ENCODE measurements around the gene RMND1. TPM values are rescaled to one million over a fixed set of nuclear protein-coding genes. Genes with fewer than 3 reads are reported as not detected.
A peak's percentile ranks its signal among the peaks of the same experiment; 100 is the strongest.

The RMND1 gene
- polyA plus RNA-seq, 4 donors = 17.5 to 53.6 (median 32.3) TPM

- no peaks in the 10 kb centered on the region for H3K27me3 ChIP-seq (ENCODE audit: control insufficient read depth in 3 of 3, insufficient read depth in 3 of 3, low read length in 3 of 3)
- H3K9me3 ChIP-seq (ENCODE audit: control insufficient read depth in 2 of 2, insufficient read depth in 1 of 2, low read depth in 1 of 2, low read length in 1 of 2) = no peaks in the 10 kb centered on the region
- no peak overlapping the region for H3K4me3 ChIP-seq (ENCODE audit: low read depth in 1 of 3, low read length in 3 of 3)
- H3K4me1 ChIP-seq (ENCODE audit: control insufficient read depth in 3 of 3, insufficient read depth in 2 of 3, low read depth in 1 of 3, low read length in 2 of 3) = peaks cover 0 to 2% (median 0%) of the 10 kb centered on the region in 3 donors
- 83 to 88% (median 87%) methylated on average over 4 of the region's 4 CpGs for WGBS, 3 donors
- FAIRE-seq = no peak
- DNase-seq = no peak
- H3K27ac ChIP-seq (ENCODE audit: low read depth in 1 of 3, low read length in 2 of 3) = no peak overlapping the region
- peaks cover 0 to 20% (median 5%) of the 10 kb centered on the region in 3 donors for H3K36me3 ChIP-seq (ENCODE audit: control insufficient read depth in 3 of 3, insufficient read depth in 2 of 3, low read depth in 1 of 3, low read length in 3 of 3)
Measured at GRCh38 chr6:151447237-151447636, 4.7 kb downstream of the RMND1 start.

- Histone ChIP-seq H3K9me3 (ENCODE audit: control insufficient read depth in 2 of 2, insufficient read depth in 1 of 2, low read depth in 1 of 2, low read length in 1 of 2) (no peaks in the 10 kb centered on the region), H3K4me3 (ENCODE audit: low read depth in 1 of 3, low read length in 3 of 3) (no peak overlapping the region), H3K36me3 (ENCODE audit: control insufficient read depth in 3 of 3, insufficient read depth in 2 of 3, low read depth in 1 of 3, low read length in 3 of 3) (peaks cover 0 to 23% (median 5%) of the 10 kb centered on the region in 3 donors), H3K27me3 (ENCODE audit: control insufficient read depth in 3 of 3, insufficient read depth in 3 of 3, low read length in 3 of 3) (no peaks in the 10 kb centered on the region), H3K27ac (ENCODE audit: low read depth in 1 of 3, low read length in 2 of 3) (no peak overlapping the region), H3K4me1 (ENCODE audit: control insufficient read depth in 3 of 3, insufficient read depth in 2 of 3, low read depth in 1 of 3, low read length in 2 of 3) (peaks cover 4 to 11% (median 4%) of the 10 kb centered on the region in 3 donors)
- no peak for FAIRE-seq
- 59 to 65% (median 65%) methylated on average over 5 of the region's 5 CpGs for WGBS, 3 donors
- no peak for DNase-seq
Measured at GRCh38 chr6:151445482-151445881, 6.4 kb downstream of the RMND1 start.

- Histone ChIP-seq H3K27me3 (ENCODE audit: control insufficient read depth in 3 of 3, insufficient read depth in 3 of 3, low read length in 3 of 3) (no peaks in the 10 kb centered on the region), H3K4me3 (ENCODE audit: low read depth in 1 of 3, low read length in 3 of 3) (no peak overlapping the region), H3K9me3 (ENCODE audit: control insufficient read depth in 2 of 2, insufficient read depth in 1 of 2, low read depth in 1 of 2, low read length in 1 of 2) (no peaks in the 10 kb centered on the region), H3K36me3 (ENCODE audit: control insufficient read depth in 3 of 3, insufficient read depth in 2 of 3, low read depth in 1 of 3, low read length in 3 of 3) (peaks cover 0 to 26% (median 7%) of the 10 kb centered on the region in 3 donors), H3K4me1 (ENCODE audit: control insufficient read depth in 3 of 3, insufficient read depth in 2 of 3, low read depth in 1 of 3, low read length in 2 of 3) (peaks cover 4 to 11% (median 4%) of the 10 kb centered on the region in 3 donors), H3K27ac (ENCODE audit: low read depth in 1 of 3, low read length in 2 of 3) (no peak overlapping the region)
- no peak for DNase-seq
- 72 to 79% (median 78%) methylated on average over 4 of the region's 4 CpGs for whole genome bisulfite sequencing, 3 donors
- no peak for FAIRE-seq
Measured at GRCh38 chr6:151443911-151444621, 7.9 kb downstream of the RMND1 start.

GRCh38 chr6:151443454-151443853 lies 8.5 kb downstream of the RMND1 start:
- no peak overlapping the region for H3K27ac ChIP-seq (ENCODE audit: low read depth in 1 of 3, low read length in 2 of 3)
- H3K9me3 ChIP-seq (ENCODE audit: control insufficient read depth in 2 of 2, insufficient read depth in 1 of 2, low read depth in 1 of 2, low read length in 1 of 2) = no peaks in the 10 kb centered on the region
- H3K27me3 ChIP-seq (ENCODE audit: control insufficient read depth in 3 of 3, insufficient read depth in 3 of 3, low read length in 3 of 3) = no peaks in the 10 kb centered on the region
- WGBS, 3 donors = 81 to 95% (median 88%) methylated on average over 5 of the region's 5 CpGs
- DNase-seq = no peak
- no peak for FAIRE-seq
- H3K4me3 ChIP-seq (ENCODE audit: low read depth in 1 of 3, low read length in 3 of 3) = no peak overlapping the region
- H3K4me1 ChIP-seq (ENCODE audit: control insufficient read depth in 3 of 3, insufficient read depth in 2 of 3, low read depth in 1 of 3, low read length in 2 of 3) = peaks cover 4 to 11% (median 4%) of the 10 kb centered on the region in 3 donors
- H3K36me3 ChIP-seq (ENCODE audit: control insufficient read depth in 3 of 3, insufficient read depth in 2 of 3, low read depth in 1 of 3, low read length in 3 of 3) = peaks cover 0 to 26% (median 7%) of the 10 kb centered on the region in 3 donors

- Histone ChIP-seq H3K36me3 (ENCODE audit: control insufficient read depth in 3 of 3, insufficient read depth in 2 of 3, low read depth in 1 of 3, low read length in 3 of 3) (peaks cover 0 to 29% (median 7%) of the 10 kb centered on the region in 3 donors), H3K9me3 (ENCODE audit: control insufficient read depth in 2 of 2, insufficient read depth in 1 of 2, low read depth in 1 of 2, low read length in 1 of 2) (no peaks in the 10 kb centered on the region), H3K4me3 (ENCODE audit: low read depth in 1 of 3, low read length in 3 of 3) (no peak overlapping the region), H3K4me1 (ENCODE audit: control insufficient read depth in 3 of 3, insufficient read depth in 2 of 3, low read depth in 1 of 3, low read length in 2 of 3) (peaks cover 4 to 16% (median 4%) of the 10 kb centered on the region in 3 donors), H3K27ac (ENCODE audit: low read depth in 1 of 3, low read length in 2 of 3) (no peak overlapping the region), H3K27me3 (ENCODE audit: control insufficient read depth in 3 of 3, insufficient read depth in 3 of 3, low read length in 3 of 3) (no peaks in the 10 kb centered on the region)
- 85 to 91% (median 90%) methylated on average over 9 of the region's 9 CpGs for WGBS, 3 donors
- DNase-seq = no peak
- no peak for FAIRE-seq
Measured at GRCh38 chr6:151442371-151442770, 9.6 kb downstream of the RMND1 start.

- no peaks in the 10 kb centered on the region for H3K27me3 ChIP-seq (ENCODE audit: control insufficient read depth in 3 of 3, insufficient read depth in 3 of 3, low read length in 3 of 3)
- FAIRE-seq = no peak
- peaks cover 4 to 20% (median 4%) of the 10 kb centered on the region in 3 donors for H3K4me1 ChIP-seq (ENCODE audit: control insufficient read depth in 3 of 3, insufficient read depth in 2 of 3, low read depth in 1 of 3, low read length in 2 of 3)
- peak in 1 of 2 donors; percentile 31 for DNase-seq
- WGBS, 3 donors = 32 to 66% (median 38%) methylated on average over 3 of the region's 3 CpGs
- peaks cover 0 to 27% (median 7%) of the 10 kb centered on the region in 3 donors for H3K36me3 ChIP-seq (ENCODE audit: control insufficient read depth in 3 of 3, insufficient read depth in 2 of 3, low read depth in 1 of 3, low read length in 3 of 3)
- no peaks in the 10 kb centered on the region for H3K9me3 ChIP-seq (ENCODE audit: control insufficient read depth in 2 of 2, insufficient read depth in 1 of 2, low read depth in 1 of 2, low read length in 1 of 2)
- H3K4me3 ChIP-seq (ENCODE audit: low read depth in 1 of 3, low read length in 3 of 3) = no peak overlapping the region
- peak overlapping the region in 1 of 3 donors; percentile 5 for H3K27ac ChIP-seq (ENCODE audit: low read depth in 1 of 3, low read length in 2 of 3)
Measured at GRCh38 chr6:151441390-151442166, 10.3 kb downstream of the RMND1 start.

- no peaks in the 10 kb centered on the region for H3K27me3 ChIP-seq (ENCODE audit: control insufficient read depth in 3 of 3, insufficient read depth in 3 of 3, low read length in 3 of 3)
- no peak overlapping the region for H3K4me3 ChIP-seq (ENCODE audit: low read depth in 1 of 3, low read length in 3 of 3)
- FAIRE-seq (no peak), DNase-seq (no peak)
- no peaks in the 10 kb centered on the region for H3K9me3 ChIP-seq (ENCODE audit: control insufficient read depth in 2 of 2, insufficient read depth in 1 of 2, low read depth in 1 of 2, low read length in 1 of 2)
- peaks cover 0 to 24% (median 7%) of the 10 kb centered on the region in 3 donors for H3K36me3 ChIP-seq (ENCODE audit: control insufficient read depth in 3 of 3, insufficient read depth in 2 of 3, low read depth in 1 of 3, low read length in 3 of 3)
- H3K27ac ChIP-seq (ENCODE audit: low read depth in 1 of 3, low read length in 2 of 3) = no peak overlapping the region
- 61 to 88% (median 73%) methylated on average over 2 of the region's 2 CpGs for WGBS, 3 donors
- peaks cover 4 to 25% (median 4%) of the 10 kb centered on the region in 3 donors for H3K4me1 ChIP-seq (ENCODE audit: control insufficient read depth in 3 of 3, insufficient read depth in 2 of 3, low read depth in 1 of 3, low read length in 2 of 3)
Measured at GRCh38 chr6:151440930-151441329, 11.0 kb downstream of the RMND1 start.

- WGBS, 3 donors = 23 to 36% (median 25%) methylated on average over 1 of the region's 1 CpG
- DNase-seq = no peak
- H3K27ac ChIP-seq (ENCODE audit: low read depth in 1 of 3, low read length in 2 of 3) = no peak overlapping the region
- peaks cover 0 to 26% (median 7%) of the 10 kb centered on the region in 3 donors for H3K36me3 ChIP-seq (ENCODE audit: control insufficient read depth in 3 of 3, insufficient read depth in 2 of 3, low read depth in 1 of 3, low read length in 3 of 3)
- no peak overlapping the region for H3K4me3 ChIP-seq (ENCODE audit: low read depth in 1 of 3, low read length in 3 of 3)
- H3K4me1 ChIP-seq (ENCODE audit: control insufficient read depth in 3 of 3, insufficient read depth in 2 of 3, low read depth in 1 of 3, low read length in 2 of 3) = peaks cover 4 to 23% (median 4%) of the 10 kb centered on the region in 3 donors
- H3K27me3 ChIP-seq (ENCODE audit: control insufficient read depth in 3 of 3, insufficient read depth in 3 of 3, low read length in 3 of 3) = no peaks in the 10 kb centered on the region
- FAIRE-seq = no peak
- no peaks in the 10 kb centered on the region for H3K9me3 ChIP-seq (ENCODE audit: control insufficient read depth in 2 of 2, insufficient read depth in 1 of 2, low read depth in 1 of 2, low read length in 1 of 2)
Measured at GRCh38 chr6:151440498-151440897, 11.4 kb downstream of the RMND1 start.

All from small intestine (tissue), 7 donors.